ENCODE measurements around the gene BTBD17. TPM values are rescaled to one million over a fixed set of nuclear protein-coding genes. Genes with fewer than 3 reads are reported as not detected.

Gene BTBD17
- total RNA-seq, 4 donors from 2014 or later, result not detected

DNA sequence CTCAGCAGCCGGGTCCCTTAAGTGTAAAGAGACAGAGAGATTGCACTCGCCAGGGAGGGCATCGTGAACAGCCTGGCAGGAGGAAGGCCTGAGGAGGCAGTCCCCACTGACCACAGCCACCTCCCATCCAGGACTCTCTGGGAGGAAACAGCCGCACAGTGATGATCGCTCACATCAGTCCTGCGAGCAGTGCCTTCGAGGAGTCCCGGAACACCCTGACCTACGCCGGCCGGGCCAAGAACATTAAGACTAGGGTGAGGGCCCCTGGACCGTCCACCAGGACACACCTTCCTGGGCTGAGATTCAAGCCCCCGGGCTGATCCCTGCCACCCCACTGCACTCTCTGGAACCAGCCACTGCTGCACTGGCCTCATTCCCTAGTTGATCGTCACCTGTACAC, 14.0 kb downstream of the BTBD17 start:
- no peak for DNase-seq (ENCODE audit: low spot score in 2 of 2)
- WGBS, 2 donors, result 76 to 78% methylated on average over 14 of the region's 14 CpGs
- H3K27me3 ChIP-seq, result peaks cover 0 to 31% of the 10 kb centered on the region in 2 donors
- H3K9me3 ChIP-seq, result no peaks in the 10 kb centered on the region
- H3K27ac ChIP-seq, result peak overlapping the region in 1 of 4 donors; percentile 46
- H3K4me1 ChIP-seq, result peaks cover 0 to 6% (median 0%) of the 10 kb centered on the region in 4 donors
- peaks cover 0 to 8% (median 0%) of the 10 kb centered on the region in 3 donors for H3K36me3 ChIP-seq
- TF ChIP-seq, protein P1, sequence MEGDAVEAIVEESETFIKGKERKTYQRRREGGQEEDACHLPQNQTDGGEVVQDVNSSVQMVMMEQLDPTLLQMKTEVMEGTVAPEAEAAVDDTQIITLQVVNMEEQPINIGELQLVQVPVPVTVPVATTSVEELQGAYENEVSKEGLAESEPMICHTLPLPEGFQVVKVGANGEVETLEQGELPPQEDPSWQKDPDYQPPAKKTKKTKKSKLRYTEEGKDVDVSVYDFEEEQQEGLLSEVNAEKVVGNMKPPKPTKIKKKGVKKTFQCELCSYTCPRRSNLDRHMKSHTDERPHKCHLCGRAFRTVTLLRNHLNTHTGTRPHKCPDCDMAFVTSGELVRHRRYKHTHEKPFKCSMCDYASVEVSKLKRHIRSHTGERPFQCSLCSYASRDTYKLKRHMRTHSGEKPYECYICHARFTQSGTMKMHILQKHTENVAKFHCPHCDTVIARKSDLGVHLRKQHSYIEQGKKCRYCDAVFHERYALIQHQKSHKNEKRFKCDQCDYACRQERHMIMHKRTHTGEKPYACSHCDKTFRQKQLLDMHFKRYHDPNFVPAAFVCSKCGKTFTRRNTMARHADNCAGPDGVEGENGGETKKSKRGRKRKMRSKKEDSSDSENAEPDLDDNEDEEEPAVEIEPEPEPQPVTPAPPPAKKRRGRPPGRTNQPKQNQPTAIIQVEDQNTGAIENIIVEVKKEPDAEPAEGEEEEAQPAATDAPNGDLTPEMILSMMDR (IDR thresholded peaks at IDR 0.05), result no peak
- TF ChIP-seq EP300 (IDR thresholded peaks at IDR 0.05) (no peak), POLR2A (IDR thresholded peaks at IDR 0.05) (no peak)
- no peak overlapping the region for H3K4me3 ChIP-seq

- Histone ChIP-seq H3K36me3 (peaks cover 0 to 6% (median 0%) of the 10 kb centered on the region in 3 donors), H3K4me3 (no peak overlapping the region), H3K27ac (peak overlapping the region in 1 of 4 donors; percentile 86), H3K9me3 (no peaks in the 10 kb centered on the region), H3K27me3 (peaks cover 0 to 11% of the 10 kb centered on the region in 2 donors), H3K4me1 (no peaks in the 10 kb centered on the region)
- no peak for DNase-seq (ENCODE audit: low spot score in 2 of 2)
- 64 to 77% methylated on average over 10 to 12 of the region's 13 CpGs for WGBS, 2 donors
- TF ChIP-seq POLR2A (IDR thresholded peaks at IDR 0.05) (no peak), EP300 (IDR thresholded peaks at IDR 0.05) (no peak)
- TF ChIP-seq, protein P1 (IDR thresholded peaks at IDR 0.05), result no peak
Measured at GRCh38 chr17:74345433-74346241, 16.0 kb downstream of the BTBD17 start.

DNA sequence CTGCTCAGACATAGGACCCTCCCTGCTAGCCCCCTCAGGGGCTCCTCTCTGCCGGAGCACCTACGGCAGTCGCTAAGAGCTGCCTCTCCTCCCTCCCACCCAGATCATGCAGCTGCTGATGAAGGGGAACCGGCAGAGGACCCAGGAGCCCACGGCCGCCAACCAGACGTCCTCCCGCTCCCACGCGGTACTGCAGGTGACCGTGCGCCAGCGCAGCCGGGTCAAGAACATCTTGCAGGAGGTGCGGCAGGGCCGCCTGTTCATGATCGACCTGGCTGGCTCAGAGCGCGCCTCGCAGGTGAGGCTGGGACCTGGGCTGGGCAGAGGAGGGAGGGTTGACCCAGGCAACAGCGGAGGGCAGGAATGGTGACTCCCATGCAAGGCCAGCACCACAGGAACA, 17.0 kb downstream of the BTBD17 start:
- Histone ChIP-seq H3K4me3 (no peak overlapping the region), H3K36me3 (no peaks in the 10 kb centered on the region), H3K9me3 (no peaks in the 10 kb centered on the region), H3K27ac (peak overlapping the region in 2 of 4 donors; percentile 81 to 86), H3K4me1 (peaks cover 0 to 4% (median 0%) of the 10 kb centered on the region in 4 donors), H3K27me3 (peaks cover 0 to 8% of the 10 kb centered on the region in 2 donors)
- DNase-seq (ENCODE audit: low spot score in 2 of 2), result no peak
- WGBS, 2 donors, result 80 to 81% methylated on average over 21 of the region's 21 CpGs
- TF ChIP-seq EP300 (IDR thresholded peaks at IDR 0.05) (no peak), POLR2A (IDR thresholded peaks at IDR 0.05) (no peak)
- TF ChIP-seq, protein P1 (IDR thresholded peaks at IDR 0.05), result no peak

DNA sequence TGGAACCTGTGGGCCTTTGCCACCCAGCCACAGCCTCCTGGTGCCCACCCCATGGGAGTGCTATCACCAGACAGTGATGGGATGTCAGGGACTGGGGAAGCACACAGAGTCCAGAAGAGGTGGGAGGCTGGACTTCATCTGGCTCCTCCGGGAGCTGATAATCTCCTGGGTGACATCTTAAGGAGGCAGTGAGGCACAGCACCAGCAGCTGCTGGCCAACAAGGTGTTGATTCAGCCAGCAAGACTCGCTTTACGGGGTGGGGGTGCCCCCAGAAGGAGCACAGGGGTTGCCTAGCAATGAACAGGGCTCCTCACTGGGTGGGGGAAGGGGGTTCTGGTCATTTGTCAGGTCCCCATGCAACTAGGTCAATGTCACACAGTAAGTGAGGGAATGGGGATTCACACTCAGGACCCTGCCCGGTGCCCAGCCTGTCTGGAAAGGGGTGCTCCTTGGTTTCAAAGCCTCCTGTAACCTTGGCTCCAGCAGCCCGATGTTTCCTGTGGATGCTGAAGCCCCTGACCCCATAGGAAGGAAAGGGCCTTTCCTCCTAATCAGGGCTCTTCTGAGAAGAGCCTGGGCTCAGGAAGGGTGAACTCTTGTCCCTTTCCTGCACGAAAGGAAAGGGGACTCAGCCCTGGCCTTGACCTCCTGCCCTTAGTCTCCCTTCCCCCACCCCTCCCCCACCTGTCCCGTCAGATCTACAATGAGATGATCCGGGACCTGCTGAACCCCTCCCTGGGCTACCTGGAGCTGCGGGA, 18.0 kb downstream of the BTBD17 start:
- Histone ChIP-seq H3K4me1 (peaks cover 0 to 6% (median under 1%) of the 10 kb centered on the region in 4 donors), H3K9me3 (no peaks in the 10 kb centered on the region), H3K27me3 (peaks cover 0 to 11% of the 10 kb centered on the region in 2 donors), H3K27ac (peak overlapping the region in 2 of 4 donors; percentile 81 to 86), H3K4me3 (no peak overlapping the region), H3K36me3 (no peaks in the 10 kb centered on the region)
- 54 to 66% methylated on average over 8 to 9 of the region's 9 CpGs for WGBS, 2 donors
- DNase-seq (ENCODE audit: low spot score in 2 of 2), result no peak
- no peak for TF ChIP-seq EP300 (IDR thresholded peaks at IDR 0.05)
- no peak for TF ChIP-seq POLR2A (IDR thresholded peaks at IDR 0.05)
- TF ChIP-seq, protein P1 (IDR thresholded peaks at IDR 0.05), result no peak
